ENCODE measurements around the gene ZBTB8OS.
"Not testable (repeated sequence)": the region's sequence is repeated elsewhere in the genome, so short reads cannot be mapped to it uniquely, and the experiment has no call there.

ZBTB8OS gene

GRCh38 chr1:32659581-32659980 lies 9.2 kb upstream of the ZBTB8OS start:
- Histone ChIP-seq H3K36me3 (peaks cover 97 to 100% (median 97%) of the 10 kb centered on the region in 11 experiments), H3K4me3 (no peak overlapping the region), H3K27ac (no peak overlapping the region), H3K4me2 (no peak overlapping the region), H4K20me1 (peaks cover 66 to 97% (median 96%) of the 10 kb centered on the region in 11 experiments; a peak in 21 of 22 replicates), H3K9me3 (replicated peaks in 1 of 11) (peaks cover 0 to 4% (median 0%) of the 10 kb centered on the region in 11 experiments; a peak in 2 of 22 replicates), H3K4me1 (peaks cover 10 to 19% (median 16%) of the 10 kb centered on the region in 10 experiments; a peak in 18 of 20 replicates), H3K27me3 (no peaks in the 10 kb centered on the region), H3K9ac (no peak overlapping the region)
- no peak for TF ChIP-seq Cebpa-rat (IDR thresholded peaks at IDR 0.05)

GRCh38 chr1:32652244-32652962 lies 2.1 kb upstream of the ZBTB8OS start:
- TF ChIP-seq Cebpa-rat (IDR thresholded peaks at IDR 0.05), result no peak
- peaks cover 41 to 65% (median 59%) of the 10 kb centered on the region in 10 experiments for H3K4me1 ChIP-seq
- peak overlapping the region; percentile 64 to 85 (median 80) for H3K4me3 ChIP-seq
- H4K20me1 ChIP-seq, result peaks cover 35 to 52% (median 48%) of the 10 kb centered on the region in 11 experiments; a peak in 21 of 22 replicates
- H3K27me3 ChIP-seq, result no peaks in the 10 kb centered on the region
- peak overlapping the region; percentile 86 to 100 (median 98); a peak in 21 of 22 replicates for H3K27ac ChIP-seq
- H3K4me2 ChIP-seq, result peak overlapping the region; percentile 78 to 99 (median 93)
- H3K9me3 ChIP-seq (replicated peaks in 1 of 11), result no peaks in the 10 kb centered on the region
- peak overlapping the region; percentile 94 to 100 (median 98) for H3K9ac ChIP-seq
- H3K36me3 ChIP-seq, result peaks cover 51 to 61% (median 57%) of the 10 kb centered on the region in 11 experiments

- peak overlapping the region; percentile 64 to 85 (median 80) for H3K4me3 ChIP-seq
- peaks cover 41 to 65% (median 59%) of the 10 kb centered on the region in 10 experiments for H3K4me1 ChIP-seq
- H3K36me3 ChIP-seq, result peaks cover 43 to 56% (median 49%) of the 10 kb centered on the region in 11 experiments
- peaks cover 27 to 44% (median 40%) of the 10 kb centered on the region in 11 experiments; a peak in 21 of 22 replicates for H4K20me1 ChIP-seq
- no peaks in the 10 kb centered on the region for H3K27me3 ChIP-seq
- TF ChIP-seq Cebpa-rat (IDR thresholded peaks at IDR 0.05), result no peak
- peak overlapping the region; percentile 94 to 100 (median 98) for H3K9ac ChIP-seq
- no peaks in the 10 kb centered on the region for H3K9me3 ChIP-seq (replicated peaks in 1 of 11)
- H3K27ac ChIP-seq, result peak overlapping the region; percentile 86 to 100 (median 98)
- peak overlapping the region; percentile 78 to 99 (median 93) for H3K4me2 ChIP-seq
Observed at GRCh38 chr1:32651461-32652073, 1.2 kb upstream of the ZBTB8OS start.

GRCh38 chr1:32650752-32651460 lies 556 bp upstream of the ZBTB8OS start, which contains the start of gene RBBP4:
Gene RBBP4 (plus strand): TSS chr1:32651208. CDS start chr1:32651307, 99 bp downstream.
- Histone ChIP-seq H3K27ac (peak within 1 kb of the TSS; percentile 93 to 100 (median 99)), H3K9ac (peak within 1 kb of the TSS; percentile 94 to 100 (median 98)), H3K9me3 (replicated peaks in 1 of 11) (no peaks in the 10 kb centered on the region), H3K4me1 (peaks cover 41 to 64% (median 54%) of the 10 kb centered on the region in 10 experiments), H4K20me1 (peaks cover 22 to 37% (median 33%) of the 10 kb centered on the region in 11 experiments; a peak in 21 of 22 replicates), H3K4me2 (peak within 1 kb of the TSS; percentile 88 to 99 (median 94)), H3K4me3 (peak within 1 kb of the TSS; percentile 64 to 85 (median 80)), H3K27me3 (no peaks in the 10 kb centered on the region), H3K36me3 (peaks cover 38 to 52% (median 46%) of the 10 kb centered on the region in 11 experiments)
- no peak for TF ChIP-seq Cebpa-rat (IDR thresholded peaks at IDR 0.05)

GRCh38 chr1:32647308-32648134 lies 2.8 kb downstream of the ZBTB8OS start:
- Histone ChIP-seq H3K4me2 (peak overlapping the region in 2 of 11 experiments; percentile 92 to 95; a peak in 1 of 22 replicates), H4K20me1 (peaks cover 0 to 21% (median 2%) of the 10 kb centered on the region in 11 experiments; a peak in 9 of 22 replicates), H3K27me3 (no peaks in the 10 kb centered on the region), H3K9ac (no peak overlapping the region), H3K4me3 (no peak overlapping the region), H3K27ac (no peak overlapping the region), H3K36me3 (peaks cover 12 to 28% (median 20%) of the 10 kb centered on the region in 11 experiments), H3K4me1 (peaks cover 13 to 30% (median 20%) of the 10 kb centered on the region in 10 experiments), H3K9me3 (replicated peaks in 1 of 11) (no peaks in the 10 kb centered on the region)
- no peak for TF ChIP-seq Cebpa-rat (IDR thresholded peaks at IDR 0.05)

GRCh38 chr1:32644426-32644825 lies 5.9 kb downstream of the ZBTB8OS start:
- Histone ChIP-seq H3K27ac (no peak overlapping the region), H4K20me1 (peaks cover 0 to 30% (median 0%) of the 10 kb centered on the region in 11 experiments; a peak in 4 of 22 replicates), H3K36me3 (peaks cover 4 to 23% (median 16%) of the 10 kb centered on the region in 11 experiments; a peak in 8 of 22 replicates), H3K27me3 (no peaks in the 10 kb centered on the region), H3K4me3 (no peak overlapping the region), H3K9me3 (replicated peaks in 1 of 11) (no peaks in the 10 kb centered on the region), H3K9ac (no peak overlapping the region), H3K4me1 (peaks cover 6 to 22% (median 12%) of the 10 kb centered on the region in 10 experiments; a peak in 15 of 20 replicates), H3K4me2 (no peak overlapping the region)
- TF ChIP-seq Cebpa-rat (IDR thresholded peaks at IDR 0.05), result no peak

- Histone ChIP-seq H4K20me1 (peaks cover 0 to 39% (median 0%) of the 10 kb centered on the region in 11 experiments; a peak in 4 of 22 replicates), H3K36me3 (peaks cover 8 to 39% (median 19%) of the 10 kb centered on the region in 11 experiments; a peak in 10 of 22 replicates)
- H3K4me2 ChIP-seq; H3K27ac ChIP-seq; H3K27me3 ChIP-seq; H3K4me1 ChIP-seq; H3K9ac ChIP-seq; H3K9me3 ChIP-seq (replicated peaks in 1 of 11); H3K4me3 ChIP-seq: not testable (repeated sequence)
Observed at GRCh38 chr1:32642292-32642827, 8.0 kb downstream of the ZBTB8OS start.

Measured in BLaER1 treated with 17β-estradiol and CSF1 and Interleukin-3, amounts not matched to agents 10 nM and 100 nM (cell line).